Neural progenitor cell (in vitro differentiated cells): ENCODE results near the gene RPS15A. TPM values are rescaled to one million over a fixed set of nuclear protein-coding genes. Genes with fewer than 3 reads are reported as not detected.

ENCODE experiments used
- DNase-seq: peaks from one replicate; pipeline ENCODE4 v3.0.0-alpha.2; 2016; ENCODE audit warnings: low spot score
- H2AFZ ChIP-seq: fragments of 200-600 bp; sonication (generic); replicated peaks from 2 replicates; pipeline ENCODE4 v1.6.1; 2016; ENCODE audit warnings: antibody characterized with exemption
- H3F3A ChIP-seq: fragments of 200-600 bp; sonication (generic); 2 replicates; pipeline ENCODE4 v1.6.1; 2016; ENCODE audit warnings: antibody characterized with exemption, low read depth
- H3K27ac ChIP-seq: fragments of 200-600 bp; sonication (generic); 2 replicates; pipeline ENCODE4 v1.5.1; 2016; ENCODE audit warnings: mild to moderate bottlenecking
- H3K27me3 ChIP-seq: fragments of 200-600 bp; sonication (generic); 2 replicates; pipeline ENCODE4 v1.6.1; 2016; ENCODE audit warnings: mild to moderate bottlenecking, moderate library complexity
- H3K36me3 ChIP-seq: fragments of 200-600 bp; sonication (generic); 2 replicates; pipeline ENCODE4 v1.5.1; 2016
- H3K4me1 ChIP-seq: fragments of 200-600 bp; sonication (generic); 2 replicates; pipeline ENCODE4 v1.6.1; 2016; ENCODE audit warnings: mixed run types
- H3K4me2 ChIP-seq: fragments of 200-600 bp; sonication (generic); 2 replicates; pipeline ENCODE4 v1.6.1; 2016
- H3K4me3 ChIP-seq: fragments of 200-600 bp; sonication (generic); 2 replicates; pipeline ENCODE4 v1.5.1; 2016
- H3K79me2 ChIP-seq: fragments of 200-600 bp; sonication (generic); 2 replicates; pipeline ENCODE4 v1.6.1; 2016; ENCODE audit warnings: low read depth
- H3K9ac ChIP-seq: fragments of 200-600 bp; sonication (generic); 2 replicates; pipeline ENCODE4 v1.6.1; 2016
- H3K9me3 ChIP-seq: fragments of 200-600 bp; sonication (generic); 2 replicates; pipeline ENCODE4 v1.5.1; 2016; ENCODE audit warnings: low read depth
- H4K20me1 ChIP-seq: fragments of 200-600 bp; sonication (generic); 2 replicates; pipeline ENCODE4 v1.6.1; 2016; ENCODE audit warnings: low read depth
- H3K27ac Mint-ChIP-seq: 3 replicates; pipeline ENCODE4 v1.8.0; 2021; ENCODE audit warnings: mixed read lengths
- H3K27me3 Mint-ChIP-seq: 2 replicates; pipeline ENCODE4 v1.8.0; 2022; ENCODE audit warnings: low read depth, mild to moderate bottlenecking, inconsistent platforms, moderate library complexity, mixed read lengths; ENCODE audit not compliant: insufficient read depth
- H3K36me3 Mint-ChIP-seq: 3 replicates; pipeline ENCODE4 v1.8.0; 2021; ENCODE audit warnings: mixed read lengths
- H3K4me1 Mint-ChIP-seq: 3 replicates; pipeline ENCODE4 v1.8.0; 2021; ENCODE audit warnings: mixed read lengths
- H3K4me3 Mint-ChIP-seq: 3 replicates; pipeline ENCODE4 v1.8.0; 2021; ENCODE audit warnings: mild to moderate bottlenecking, moderate library complexity, mixed read lengths
- H3K9me3 Mint-ChIP-seq: 3 replicates; pipeline ENCODE4 v1.8.0; 2020; ENCODE audit warnings: mixed read lengths
- CTCF ChIP-seq: fragments of 200-600 bp; sonication (generic); IDR thresholded peaks from 2 replicates; pipeline ENCODE4 v1.5.1; 2017; ENCODE audit warnings: antibody characterized with exemption, mild to moderate bottlenecking
- EZH2 ChIP-seq: fragments of 200-600 bp; sonication (generic); IDR thresholded peaks from 2 replicates; pipeline ENCODE4 v1.6.1; 2017; ENCODE audit warnings: antibody characterized with exemption, mild to moderate bottlenecking, moderate library complexity
- EZH2phosphoT487 ChIP-seq: fragments of 200-600 bp; sonication (generic); IDR thresholded peaks from 2 replicates; pipeline ENCODE4 v1.6.1; 2017; ENCODE audit warnings: antibody characterized with exemption
- total RNA-seq: library from RNA; depleted of rRNA; stranded (reverse); fragments of >200 nt; gene quantifications from 2 replicates; pipeline ENCODE4 v1.2.3, GENCODE V29; 2015; ENCODE audit warnings: low replicate concordance

The RPS15A gene
- total RNA-seq, 1 donor from 2014 or later: 4,863 TPM

- peak overlapping the region; percentile 94 for H3K4me3 ChIP-seq
- Mint-ChIP-seq H3K4me1 (peaks cover 36% of the 10 kb centered on the region), H3K36me3 (peaks cover 54% of the 10 kb centered on the region), H3K27me3 (peaks cover 3% of the 10 kb centered on the region), H3K4me3 (peak overlapping the region; percentile 93), H3K9me3 (no peaks in the 10 kb centered on the region), H3K27ac (peak overlapping the region; percentile 84)
- TF ChIP-seq EZH2phosphoT487 (no peak), EZH2 (no peak), CTCF (no peak)
- DNase-seq: no peak
- no peaks in the 10 kb centered on the region for H3K27me3 ChIP-seq
- peak overlapping the region; percentile 87 for H3K27ac ChIP-seq
- H3K9ac ChIP-seq: peak overlapping the region; percentile 99
- H3K79me2 ChIP-seq: peaks cover 68% of the 10 kb centered on the region
- peaks cover 61% of the 10 kb centered on the region for H4K20me1 ChIP-seq
- no peaks in the 10 kb centered on the region for H3K9me3 ChIP-seq
- peak overlapping the region; percentile 99 for H3K4me2 ChIP-seq
- peaks cover 32% of the 10 kb centered on the region for H3K36me3 ChIP-seq
- H3F3A ChIP-seq: peaks cover 94% of the 10 kb centered on the region
- H2AFZ ChIP-seq: no peak overlapping the region
- H3K4me1 ChIP-seq: peaks cover 26% of the 10 kb centered on the region
These were observed 1.2 kb downstream of the RPS15A start for GRCh38 chr16:18788828-18789514.

GRCh38 chr16:18784917-18785623 lies 5.1 kb downstream of the RPS15A start:
- Histone ChIP-seq H3K4me2 (peak overlapping the region; percentile 99), H4K20me1 (peaks cover 81% of the 10 kb centered on the region), H3K27ac (peak overlapping the region; percentile 37), H3K9ac (peak overlapping the region; percentile 44), H2AFZ (no peak overlapping the region), H3K4me1 (peaks cover 26% of the 10 kb centered on the region), H3K79me2 (peaks cover 78% of the 10 kb centered on the region), H3K4me3 (peak overlapping the region; percentile 94), H3K27me3 (no peaks in the 10 kb centered on the region), H3F3A (peaks cover 74% of the 10 kb centered on the region), H3K9me3 (no peaks in the 10 kb centered on the region), H3K36me3 (peaks cover 36% of the 10 kb centered on the region)
- peaks cover 33% of the 10 kb centered on the region for H3K4me1 Mint-ChIP-seq
- TF ChIP-seq EZH2 (no peak), EZH2phosphoT487 (no peak), CTCF (no peak)
- peaks cover 3% of the 10 kb centered on the region for H3K27me3 Mint-ChIP-seq
- H3K9me3 Mint-ChIP-seq: no peaks in the 10 kb centered on the region
- H3K36me3 Mint-ChIP-seq: peaks cover 50% of the 10 kb centered on the region
- no peak overlapping the region for H3K4me3 Mint-ChIP-seq
- no peak for DNase-seq
- H3K27ac Mint-ChIP-seq: no peak overlapping the region

GRCh38 chr16:18783430-18784341 lies 6.4 kb downstream of the RPS15A start:
- H3K36me3 ChIP-seq: peaks cover 36% of the 10 kb centered on the region
- peaks cover 41% of the 10 kb centered on the region for H3K36me3 Mint-ChIP-seq
- no peak overlapping the region for H2AFZ ChIP-seq
- H3K79me2 ChIP-seq: peaks cover 64% of the 10 kb centered on the region
- no peak overlapping the region for H3K4me2 ChIP-seq
- H3K9ac ChIP-seq: no peak overlapping the region
- H3K4me1 ChIP-seq: peaks cover 24% of the 10 kb centered on the region
- H3K9me3 ChIP-seq: no peaks in the 10 kb centered on the region
- TF ChIP-seq CTCF (no peak), EZH2phosphoT487 (no peak), EZH2 (no peak)
- peaks cover 67% of the 10 kb centered on the region for H4K20me1 ChIP-seq
- peaks cover 24% of the 10 kb centered on the region for H3K4me1 Mint-ChIP-seq
- peaks cover 3% of the 10 kb centered on the region for H3K27me3 Mint-ChIP-seq
- peak overlapping the region; percentile 29 for H3K27ac ChIP-seq
- H3K27me3 ChIP-seq: no peaks in the 10 kb centered on the region
- no peak for DNase-seq
- no peaks in the 10 kb centered on the region for H3K9me3 Mint-ChIP-seq
- peaks cover 62% of the 10 kb centered on the region for H3F3A ChIP-seq
- H3K27ac Mint-ChIP-seq: no peak overlapping the region
- no peak overlapping the region for H3K4me3 Mint-ChIP-seq
- no peak overlapping the region for H3K4me3 ChIP-seq
